Measurements from ENCODE around the gene KLHL17. TPM values are rescaled to one million over a fixed set of nuclear protein-coding genes. Genes with fewer than 3 reads are reported as not detected.
A peak's percentile ranks its signal among the peaks of the same experiment; 100 is the strongest.
"Not testable (repeated sequence)": the region's sequence is repeated elsewhere in the genome, so short reads cannot be mapped to it uniquely, and the experiment has no call there.

The KLHL17 gene
- total RNA-seq, 2 donors from 2014 or later, result 9.9 to 13.1 TPM

- peak; percentile 77 to 79 for DNase-seq
- intact Hi-C loops (cut with DNase I, micrococcal nuclease), result no loop called here
- ATAC-seq, result peak; percentile 30
Measured at GRCh38 chr1:1000357-1001056, 40.1 kb downstream of the KLHL17 start.

- DNase-seq, result peak in 1 of 2 donors; percentile 38
- ATAC-seq, result no peak
- intact Hi-C loops (cut with DNase I, micrococcal nuclease), result no loop called here
Measured at GRCh38 chr1:1001057-1001783, 40.8 kb downstream of the KLHL17 start.

- intact Hi-C loops (cut with DNase I, micrococcal nuclease), result no loop called here
- DNase-seq (peak; percentile 9 to 24), ATAC-seq (no peak)
Measured at GRCh38 chr1:1003618-1004419, 43.4 kb downstream of the KLHL17 start.

- intact Hi-C loops (cut with DNase I, micrococcal nuclease), result no loop called here
- peak; percentile 6 to 26 for DNase-seq
- no peak for ATAC-seq
Measured at GRCh38 chr1:1004420-1004779, 44.0 kb downstream of the KLHL17 start.

GRCh38 chr1:1004780-1005697 is 44.7 kb downstream of the KLHL17 start:
- intact Hi-C loops (cut with DNase I, micrococcal nuclease), result no loop called here
- ATAC-seq (peak; percentile 49), DNase-seq (peak; percentile 51 to 55)

GRCh38 chr1:1005774-1006304 is 45.5 kb downstream of the KLHL17 start:
- intact Hi-C loops (cut with DNase I, micrococcal nuclease), result no loop called here
- DNase-seq, result peak in 1 of 2 donors; percentile 28
- peak; percentile 1 for ATAC-seq

GRCh38 chr1:1006305-1007159 is 46.1 kb downstream of the KLHL17 start:
- ATAC-seq, result peak; percentile 86
- intact Hi-C loops (cut with DNase I, micrococcal nuclease), result no loop called here

GRCh38 chr1:1010131-1010530 is 49.7 kb downstream of the KLHL17 start:
- DNase-seq; intact Hi-C loops (cut with DNase I, micrococcal nuclease); ATAC-seq: not testable (repeated sequence)

More at GRCh38 chr1:1006305-1007159, 46.1 kb downstream of the KLHL17 start:
- peak; percentile 80 to 87 for DNase-seq

- DNase-seq (no peak), ATAC-seq (no peak)
- intact Hi-C loops (cut with DNase I, micrococcal nuclease), result no loop called here
Measured at GRCh38 chr1:1011396-1011949, 51.1 kb downstream of the KLHL17 start.

- peak; percentile 5 for ATAC-seq
- intact Hi-C loops (cut with DNase I, micrococcal nuclease), result not testable (repeated sequence)
- DNase-seq, result peak; percentile 12 to 19
Measured at GRCh38 chr1:1012736-1013104, 52.3 kb downstream of the KLHL17 start.

- ATAC-seq (peak; percentile 91), DNase-seq (peak; percentile 89 to 96)
- intact Hi-C loops (cut with DNase I, micrococcal nuclease), result no loop called here
Measured at GRCh38 chr1:1013105-1013921, 52.9 kb downstream of the KLHL17 start, which contains the start of gene ISG15. ISG15 (plus strand) TSS chr1:1013497; CDS start chr1:1013574, 77 bp downstream.

GRCh38 chr1:1013922-1014648 is 53.7 kb downstream of the KLHL17 start:
- DNase-seq (peak in 1 of 2 donors; percentile 39), ATAC-seq (no peak)
- intact Hi-C loops (cut with DNase I, micrococcal nuclease), result no loop called here

- intact Hi-C loops (cut with DNase I, micrococcal nuclease), result no loop called here
- DNase-seq, result peak in 1 of 2 donors; percentile 38
- ATAC-seq, result no peak
Measured at GRCh38 chr1:1014799-1015681, 54.7 kb downstream of the KLHL17 start.

All from left colon (tissue), 2 donors.